C4-2B (cell line): ENCODE data around the gene ANKS1B.

ENCODE experiments used
- CTCF ChIP-seq: fragments of 450-650 bp; conservative IDR thresholded peaks from 2 replicates; pipeline ENCODE4 v1.5.1; 2017; ENCODE audit warnings: mild to moderate bottlenecking
- ZFX ChIP-seq: fragments of 450-650 bp; IDR thresholded peaks from 2 replicates; pipeline ENCODE4 v1.6.1; 2017

GRCh38 chr12:99766408-99766807 lies 218.3 kb downstream of the ANKS1B start:
- TF ChIP-seq CTCF (no peak), ZFX (no peak)
